ENCODE measurements around the gene CD68.

DNA sequence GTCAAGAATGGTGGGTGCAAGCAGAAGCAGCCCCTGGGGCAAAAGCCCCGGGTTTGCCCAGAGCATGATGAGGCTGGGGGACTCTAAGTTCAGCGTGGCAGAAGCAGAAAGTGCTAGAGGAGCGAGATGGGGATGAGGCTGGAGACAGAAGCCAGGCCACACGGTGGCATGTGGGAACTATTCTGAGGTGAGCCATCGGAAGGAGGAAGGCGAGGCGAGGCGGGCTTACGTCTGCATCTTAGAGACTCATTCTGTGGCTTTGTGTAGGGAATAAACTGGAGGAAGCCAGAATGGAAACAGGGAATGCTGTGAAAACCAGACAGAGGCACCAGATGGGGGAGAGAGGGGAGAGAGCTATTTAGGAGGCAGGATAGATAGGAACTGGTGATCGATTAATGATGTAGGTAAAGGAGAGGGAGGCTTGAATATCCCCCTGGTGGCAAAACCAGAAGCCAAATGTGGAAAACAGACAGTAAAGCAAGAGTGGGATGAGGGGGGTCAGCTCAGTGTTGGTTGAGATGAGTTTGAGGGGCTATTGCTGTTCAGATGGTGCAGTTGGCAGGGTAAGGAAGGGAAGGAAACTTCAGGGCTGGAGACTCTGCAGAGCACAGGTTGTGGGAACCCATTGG lies 24.0 kb upstream of the CD68 start:
- TF ChIP-seq SIN3A (IDR thresholded peaks at IDR 0.05; ENCODE audit: borderline replicate concordance, insufficient read depth, low read depth, low read length): no peak
- TF ChIP-seq, protein P1, sequence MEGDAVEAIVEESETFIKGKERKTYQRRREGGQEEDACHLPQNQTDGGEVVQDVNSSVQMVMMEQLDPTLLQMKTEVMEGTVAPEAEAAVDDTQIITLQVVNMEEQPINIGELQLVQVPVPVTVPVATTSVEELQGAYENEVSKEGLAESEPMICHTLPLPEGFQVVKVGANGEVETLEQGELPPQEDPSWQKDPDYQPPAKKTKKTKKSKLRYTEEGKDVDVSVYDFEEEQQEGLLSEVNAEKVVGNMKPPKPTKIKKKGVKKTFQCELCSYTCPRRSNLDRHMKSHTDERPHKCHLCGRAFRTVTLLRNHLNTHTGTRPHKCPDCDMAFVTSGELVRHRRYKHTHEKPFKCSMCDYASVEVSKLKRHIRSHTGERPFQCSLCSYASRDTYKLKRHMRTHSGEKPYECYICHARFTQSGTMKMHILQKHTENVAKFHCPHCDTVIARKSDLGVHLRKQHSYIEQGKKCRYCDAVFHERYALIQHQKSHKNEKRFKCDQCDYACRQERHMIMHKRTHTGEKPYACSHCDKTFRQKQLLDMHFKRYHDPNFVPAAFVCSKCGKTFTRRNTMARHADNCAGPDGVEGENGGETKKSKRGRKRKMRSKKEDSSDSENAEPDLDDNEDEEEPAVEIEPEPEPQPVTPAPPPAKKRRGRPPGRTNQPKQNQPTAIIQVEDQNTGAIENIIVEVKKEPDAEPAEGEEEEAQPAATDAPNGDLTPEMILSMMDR (IDR thresholded peaks at IDR 0.05): no peak; the same call in 1 of the 2 replicates
- TF ChIP-seq, protein P2, sequence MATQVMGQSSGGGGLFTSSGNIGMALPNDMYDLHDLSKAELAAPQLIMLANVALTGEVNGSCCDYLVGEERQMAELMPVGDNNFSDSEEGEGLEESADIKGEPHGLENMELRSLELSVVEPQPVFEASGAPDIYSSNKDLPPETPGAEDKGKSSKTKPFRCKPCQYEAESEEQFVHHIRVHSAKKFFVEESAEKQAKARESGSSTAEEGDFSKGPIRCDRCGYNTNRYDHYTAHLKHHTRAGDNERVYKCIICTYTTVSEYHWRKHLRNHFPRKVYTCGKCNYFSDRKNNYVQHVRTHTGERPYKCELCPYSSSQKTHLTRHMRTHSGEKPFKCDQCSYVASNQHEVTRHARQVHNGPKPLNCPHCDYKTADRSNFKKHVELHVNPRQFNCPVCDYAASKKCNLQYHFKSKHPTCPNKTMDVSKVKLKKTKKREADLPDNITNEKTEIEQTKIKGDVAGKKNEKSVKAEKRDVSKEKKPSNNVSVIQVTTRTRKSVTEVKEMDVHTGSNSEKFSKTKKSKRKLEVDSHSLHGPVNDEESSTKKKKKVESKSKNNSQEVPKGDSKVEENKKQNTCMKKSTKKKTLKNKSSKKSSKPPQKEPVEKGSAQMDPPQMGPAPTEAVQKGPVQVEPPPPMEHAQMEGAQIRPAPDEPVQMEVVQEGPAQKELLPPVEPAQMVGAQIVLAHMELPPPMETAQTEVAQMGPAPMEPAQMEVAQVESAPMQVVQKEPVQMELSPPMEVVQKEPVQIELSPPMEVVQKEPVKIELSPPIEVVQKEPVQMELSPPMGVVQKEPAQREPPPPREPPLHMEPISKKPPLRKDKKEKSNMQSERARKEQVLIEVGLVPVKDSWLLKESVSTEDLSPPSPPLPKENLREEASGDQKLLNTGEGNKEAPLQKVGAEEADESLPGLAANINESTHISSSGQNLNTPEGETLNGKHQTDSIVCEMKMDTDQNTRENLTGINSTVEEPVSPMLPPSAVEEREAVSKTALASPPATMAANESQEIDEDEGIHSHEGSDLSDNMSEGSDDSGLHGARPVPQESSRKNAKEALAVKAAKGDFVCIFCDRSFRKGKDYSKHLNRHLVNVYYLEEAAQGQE (IDR thresholded peaks at IDR 0.05; ENCODE audit: insufficient read depth in 1 of 2, low read depth in 2 of 2, low read length in 1 of 2): no peak

All from Panc1 (cell line).